Neural crest cell (in vitro differentiated cells): ENCODE results near the gene ARHGAP18. TPM values are rescaled to one million over a fixed set of nuclear protein-coding genes. Genes with fewer than 3 reads are reported as not detected.
A peak's percentile ranks its signal among the peaks of the same experiment; 100 is the strongest.

Experiments used
- DNase-seq: peaks from one replicate; pipeline ENCODE4 v3.0.0; 2021; ENCODE audit warnings: low read depth, mixed read lengths, low spot score
- H3K27ac Mint-ChIP-seq: one replicate; pipeline ENCODE4 v1.8.0; 2021; ENCODE audit warnings: mild to moderate bottlenecking, mixed read lengths; ENCODE audit not compliant: unreplicated experiment
- H3K27me3 Mint-ChIP-seq: 2 replicates; pipeline ENCODE4 v1.8.0; 2021; ENCODE audit warnings: low read depth, mild to moderate bottlenecking, mixed read lengths
- H3K36me3 Mint-ChIP-seq: 2 replicates; pipeline ENCODE4 v1.8.0; 2021; ENCODE audit warnings: low read depth, mild to moderate bottlenecking, mixed read lengths
- H3K4me1 Mint-ChIP-seq: 2 replicates; pipeline ENCODE4 v1.8.0; 2021; ENCODE audit warnings: mixed read lengths
- H3K4me3 Mint-ChIP-seq: one replicate; pipeline ENCODE4 v1.8.0; 2021; ENCODE audit warnings: mild to moderate bottlenecking, mixed read lengths
- H3K9me3 Mint-ChIP-seq: 2 replicates; pipeline ENCODE4 v1.8.0; 2021; ENCODE audit warnings: mixed read lengths
- long read RNA-seq: library from polyadenylated mRNA; unstranded; transcript quantifications from one replicate; pipeline ENCODE4 v2.0.0, GENCODE V29; 2020
- total RNA-seq: library from RNA; stranded (reverse); gene quantifications from 2 replicates; pipeline ENCODE4 v1.2.1, GENCODE V29; 2021
- TF ChIP-seq, protein P1 (sequence below): fragments of 200-600 bp; sonication (generic); conservative IDR thresholded peaks from 2 replicates; pipeline ENCODE4 v1.5.0; 2021; ENCODE audit warnings: antibody characterized with exemption, mild to moderate bottlenecking

The ARHGAP18 gene, protein sequence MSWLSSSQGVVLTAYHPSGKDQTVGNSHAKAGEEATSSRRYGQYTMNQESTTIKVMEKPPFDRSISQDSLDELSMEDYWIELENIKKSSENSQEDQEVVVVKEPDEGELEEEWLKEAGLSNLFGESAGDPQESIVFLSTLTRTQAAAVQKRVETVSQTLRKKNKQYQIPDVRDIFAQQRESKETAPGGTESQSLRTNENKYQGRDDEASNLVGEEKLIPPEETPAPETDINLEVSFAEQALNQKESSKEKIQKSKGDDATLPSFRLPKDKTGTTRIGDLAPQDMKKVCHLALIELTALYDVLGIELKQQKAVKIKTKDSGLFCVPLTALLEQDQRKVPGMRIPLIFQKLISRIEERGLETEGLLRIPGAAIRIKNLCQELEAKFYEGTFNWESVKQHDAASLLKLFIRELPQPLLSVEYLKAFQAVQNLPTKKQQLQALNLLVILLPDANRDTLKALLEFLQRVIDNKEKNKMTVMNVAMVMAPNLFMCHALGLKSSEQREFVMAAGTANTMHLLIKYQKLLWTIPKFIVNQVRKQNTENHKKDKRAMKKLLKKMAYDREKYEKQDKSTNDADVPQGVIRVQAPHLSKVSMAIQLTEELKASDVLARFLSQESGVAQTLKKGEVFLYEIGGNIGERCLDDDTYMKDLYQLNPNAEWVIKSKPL
- 3.4 and 3.6 TPM in 2 replicates for total RNA-seq
- long read RNA-seq, partial matches to known transcripts, result 13 of 15 reads
- long read RNA-seq, other reads (novel, unspliced or antisense), result 2 of 15 reads

DNA sequence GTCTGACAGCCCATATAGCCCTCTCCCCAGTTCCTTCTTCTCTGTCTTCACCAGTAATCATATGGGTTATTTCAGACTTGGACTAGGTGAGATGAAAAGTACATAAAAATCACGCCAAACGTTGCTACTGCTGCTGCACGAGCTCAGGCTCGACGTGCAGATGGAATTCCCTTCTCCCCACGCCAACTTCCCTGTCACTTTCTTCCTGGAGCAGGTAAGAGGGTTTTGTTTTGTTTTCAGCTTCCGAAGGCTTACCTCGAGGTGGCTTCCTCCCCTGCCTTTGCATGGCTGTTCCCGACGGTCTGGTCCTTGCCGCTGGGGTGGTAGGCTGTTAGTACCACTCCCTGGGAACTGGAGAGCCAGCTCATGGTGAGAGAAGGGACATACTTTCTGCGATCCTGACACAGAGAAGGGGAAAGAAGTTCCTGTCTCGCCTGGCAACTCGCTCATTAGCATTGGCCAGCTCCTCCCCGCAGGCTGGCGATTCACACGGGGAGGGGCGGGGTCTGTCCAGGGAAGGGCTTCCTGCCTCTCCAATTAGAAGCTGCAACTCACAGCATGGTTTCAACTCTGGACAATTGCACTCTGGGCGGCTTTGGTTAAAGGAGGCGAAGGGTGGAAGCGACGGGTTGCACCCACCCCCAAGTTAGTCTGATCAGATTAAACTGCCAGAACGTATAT, at the start of gene ARHGAP18:
ARHGAP18 (minus strand) TSS at position 409 of the 681 bp plus-strand sequence; CDS start at position 368, 41 bp downstream.
- Mint-ChIP-seq H3K4me3 (peak within 1 kb of the TSS; percentile 94), H3K9me3 (no peaks in the 10 kb centered on the region), H3K27ac (peak within 1 kb of the TSS; percentile 90), H3K4me1 (peaks cover 35% of the 10 kb centered on the region), H3K27me3 (no peaks in the 10 kb centered on the region), H3K36me3 (no peaks in the 10 kb centered on the region)
- DNase-seq, result peak; percentile 78
- TF ChIP-seq, protein P1, sequence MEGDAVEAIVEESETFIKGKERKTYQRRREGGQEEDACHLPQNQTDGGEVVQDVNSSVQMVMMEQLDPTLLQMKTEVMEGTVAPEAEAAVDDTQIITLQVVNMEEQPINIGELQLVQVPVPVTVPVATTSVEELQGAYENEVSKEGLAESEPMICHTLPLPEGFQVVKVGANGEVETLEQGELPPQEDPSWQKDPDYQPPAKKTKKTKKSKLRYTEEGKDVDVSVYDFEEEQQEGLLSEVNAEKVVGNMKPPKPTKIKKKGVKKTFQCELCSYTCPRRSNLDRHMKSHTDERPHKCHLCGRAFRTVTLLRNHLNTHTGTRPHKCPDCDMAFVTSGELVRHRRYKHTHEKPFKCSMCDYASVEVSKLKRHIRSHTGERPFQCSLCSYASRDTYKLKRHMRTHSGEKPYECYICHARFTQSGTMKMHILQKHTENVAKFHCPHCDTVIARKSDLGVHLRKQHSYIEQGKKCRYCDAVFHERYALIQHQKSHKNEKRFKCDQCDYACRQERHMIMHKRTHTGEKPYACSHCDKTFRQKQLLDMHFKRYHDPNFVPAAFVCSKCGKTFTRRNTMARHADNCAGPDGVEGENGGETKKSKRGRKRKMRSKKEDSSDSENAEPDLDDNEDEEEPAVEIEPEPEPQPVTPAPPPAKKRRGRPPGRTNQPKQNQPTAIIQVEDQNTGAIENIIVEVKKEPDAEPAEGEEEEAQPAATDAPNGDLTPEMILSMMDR, result no peak

GRCh38 chr6:129755787-129756186, 45.8 kb upstream of the ARHGAP18 start:
- no peak overlapping the region for H3K27ac Mint-ChIP-seq
- DNase-seq, result no peak
- H3K36me3 Mint-ChIP-seq, result no peaks in the 10 kb centered on the region
- TF ChIP-seq, protein P1, result no peak
- H3K27me3 Mint-ChIP-seq, result no peaks in the 10 kb centered on the region
- H3K4me1 Mint-ChIP-seq, result peaks cover 3% of the 10 kb centered on the region
- H3K9me3 Mint-ChIP-seq, result no peaks in the 10 kb centered on the region
- no peak overlapping the region for H3K4me3 Mint-ChIP-seq

DNA sequence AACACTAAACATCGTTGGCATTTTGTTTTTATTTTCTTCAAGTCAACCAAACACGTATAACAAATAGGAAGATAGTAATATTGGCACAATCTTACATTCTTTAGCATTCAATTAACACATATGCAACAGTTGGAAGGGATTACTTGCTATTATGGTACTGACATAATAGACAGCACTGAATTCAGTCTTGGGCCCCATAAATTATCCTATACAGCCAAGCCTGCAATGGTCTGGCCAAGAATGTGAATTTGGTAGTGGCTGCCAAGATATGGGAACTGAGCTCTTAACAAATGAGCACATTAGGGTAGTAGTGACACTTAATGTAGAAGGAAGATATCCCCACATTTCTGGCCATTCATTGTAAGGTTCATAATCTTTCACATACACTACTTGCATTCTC, 44.8 kb upstream of the ARHGAP18 start:
- no peaks in the 10 kb centered on the region for H3K27me3 Mint-ChIP-seq
- no peaks in the 10 kb centered on the region for H3K9me3 Mint-ChIP-seq
- no peaks in the 10 kb centered on the region for H3K36me3 Mint-ChIP-seq
- DNase-seq, result no peak
- H3K4me3 Mint-ChIP-seq, result no peak overlapping the region
- H3K4me1 Mint-ChIP-seq, result peaks cover 3% of the 10 kb centered on the region
- TF ChIP-seq, protein P1, result no peak
- no peak overlapping the region for H3K27ac Mint-ChIP-seq

DNA sequence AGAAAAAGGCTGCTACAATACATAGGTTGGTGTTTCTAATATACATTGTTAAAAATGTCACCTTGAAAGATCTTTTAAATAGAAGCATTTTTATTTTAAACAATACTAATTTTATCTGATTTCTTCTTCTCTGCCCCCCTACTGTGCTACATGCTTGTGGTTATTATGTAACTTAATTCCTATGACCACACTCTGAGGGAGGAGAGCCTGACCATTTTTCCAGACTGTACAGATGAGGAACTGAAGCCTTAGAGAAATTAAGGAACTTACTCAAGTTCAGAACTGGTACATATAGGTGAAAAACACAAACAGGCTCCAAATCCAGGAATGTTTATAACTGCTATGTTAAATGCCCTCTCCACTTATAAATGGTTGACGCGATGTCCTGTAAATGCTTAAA, 43.4 kb upstream of the ARHGAP18 start:
- TF ChIP-seq, protein P1, result no peak
- peaks cover 3% of the 10 kb centered on the region for H3K4me1 Mint-ChIP-seq
- H3K27me3 Mint-ChIP-seq, result no peaks in the 10 kb centered on the region
- no peak overlapping the region for H3K4me3 Mint-ChIP-seq
- no peaks in the 10 kb centered on the region for H3K36me3 Mint-ChIP-seq
- H3K27ac Mint-ChIP-seq, result no peak overlapping the region
- H3K9me3 Mint-ChIP-seq, result no peaks in the 10 kb centered on the region
- DNase-seq, result no peak

DNA sequence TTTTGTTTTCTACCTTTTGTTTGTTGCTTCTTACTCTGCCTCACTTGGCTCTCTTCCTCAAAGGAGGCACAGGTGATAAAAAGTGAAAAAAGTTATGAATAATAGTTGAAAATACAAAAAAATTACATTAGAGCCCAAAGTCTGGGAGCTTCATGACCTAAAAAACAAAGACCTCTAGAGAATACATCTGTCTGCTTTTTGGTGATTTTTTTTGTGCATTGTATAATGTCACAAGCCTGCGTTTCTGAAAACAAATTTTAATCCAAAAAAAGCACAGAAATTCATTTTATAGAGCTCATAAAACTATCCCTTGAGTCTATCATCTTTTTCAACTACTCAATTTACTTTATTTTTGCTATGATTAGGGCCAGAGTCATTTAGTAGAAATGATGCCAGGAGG, 41.4 kb upstream of the ARHGAP18 start:
- Mint-ChIP-seq H3K27ac (no peak overlapping the region), H3K4me1 (peaks cover 3% of the 10 kb centered on the region), H3K4me3 (no peak overlapping the region), H3K9me3 (no peaks in the 10 kb centered on the region), H3K36me3 (no peaks in the 10 kb centered on the region), H3K27me3 (no peaks in the 10 kb centered on the region)
- TF ChIP-seq, protein P1, result no peak
- no peak for DNase-seq
